HEK293T (cell line): ENCODE data around the gene SNRNP27.

ENCODE experiments used
- ARNT ChIP-seq: fragments of 450-650 bp; IDR thresholded peaks from 2 replicates; pipeline ENCODE4 v1.6.1; 2017; ENCODE audit warnings: mild to moderate bottlenecking
- CTBP1 ChIP-seq: fragments of 450-650 bp; IDR thresholded peaks from 2 replicates; pipeline ENCODE4 v1.6.1; 2016; ENCODE audit warnings: borderline replicate concordance
- FOXM1 ChIP-seq: fragments of 450-650 bp; IDR thresholded peaks from 2 replicates; pipeline ENCODE4 v1.6.1; 2017; ENCODE audit warnings: mild to moderate bottlenecking, borderline replicate concordance
- LEF1 ChIP-seq: fragments of 450-650 bp; IDR thresholded peaks from 2 replicates; pipeline ENCODE4 v1.6.1; 2017; ENCODE audit warnings: mild to moderate bottlenecking, borderline replicate concordance
- SP1 ChIP-seq: fragments of 450-650 bp; IDR thresholded peaks from 2 replicates; pipeline ENCODE4 v1.6.1; 2017
- SUZ12 ChIP-seq: fragments of 450-650 bp; IDR thresholded peaks from 2 replicates; pipeline ENCODE4 v1.6.1; 2016; ENCODE audit warnings: mild to moderate bottlenecking

- TF ChIP-seq FOXM1 (no peak), SP1 (no peak), CTBP1 (no peak), LEF1 (no peak), ARNT (no peak), SUZ12 (no peak)
Observed at GRCh38 chr2:69923116-69923515, 29.4 kb downstream of the SNRNP27 start.
